Loucy (cell line): ENCODE results near the gene CCND1.

Experiments
- H2AFZ ChIP-seq: fragments of 200-600 bp; sonication (generic); 2 replicates; pipeline ENCODE4 v1.6.0; 2016; ENCODE audit warnings: antibody characterized with exemption, mild to moderate bottlenecking, low read length, moderate library complexity
- H3F3A ChIP-seq: fragments of 200-600 bp; 2 replicates; pipeline ENCODE4 v1.6.0; 2016; ENCODE audit warnings: antibody characterized with exemption, low read depth, mild to moderate bottlenecking
- H3K27me3 ChIP-seq: fragments of 200-600 bp; sonication (generic); 2 replicates; pipeline ENCODE4 v1.6.1; 2014; ENCODE audit warnings: low read length, mild to moderate bottlenecking; ENCODE audit not compliant: insufficient read depth, poor library complexity, severe bottlenecking
- H3K36me3 ChIP-seq: fragments of 200-600 bp; sonication (generic); 2 replicates; pipeline ENCODE4 v1.6.1; 2016; ENCODE audit warnings: low read length; ENCODE audit not compliant: insufficient read depth
- H3K4me1 ChIP-seq: fragments of 200-600 bp; sonication (generic); 2 replicates; pipeline ENCODE4 v1.5.1; 2014; ENCODE audit warnings: low read length, mild to moderate bottlenecking; ENCODE audit not compliant: insufficient read depth, poor library complexity, severe bottlenecking
- H3K4me2 ChIP-seq: fragments of 200-600 bp; sonication (generic); 2 replicates; pipeline ENCODE4 v1.6.0; 2014; ENCODE audit warnings: antibody characterized with exemption, low read length, low read depth, mild to moderate bottlenecking; ENCODE audit not compliant: poor library complexity, severe bottlenecking
- H3K4me3 ChIP-seq: fragments of 200-600 bp; sonication (generic); 2 replicates; pipeline ENCODE4 v1.5.1; 2014; ENCODE audit warnings: low read length, mild to moderate bottlenecking, mixed read lengths; ENCODE audit not compliant: poor library complexity, severe bottlenecking
- H3K79me2 ChIP-seq: fragments of 200-600 bp; sonication (generic); 2 replicates; pipeline ENCODE4 v1.6.1; 2014; ENCODE audit warnings: low read length; ENCODE audit not compliant: insufficient read depth
- H3K9ac ChIP-seq: fragments of 200-600 bp; sonication (generic); 2 replicates; pipeline ENCODE4 v1.6.0; 2014; ENCODE audit warnings: mild to moderate bottlenecking, low read depth, low read length, moderate library complexity; ENCODE audit not compliant: poor library complexity, severe bottlenecking
- H3K9me2 ChIP-seq: fragments of 200-600 bp; sonication (generic); replicated peaks from 2 replicates; pipeline ENCODE4 v1.6.1; 2016; ENCODE audit warnings: low read depth, low read length, mixed read lengths
- H3K9me3 ChIP-seq: fragments of 200-600 bp; sonication (generic); 2 replicates; pipeline ENCODE4 v1.6.1; 2014; ENCODE audit warnings: mild to moderate bottlenecking, antibody characterized with exemption, low read length, low read depth; ENCODE audit not compliant: insufficient read depth
- H4K20me1 ChIP-seq: fragments of 200-600 bp; sonication (generic); 2 replicates; pipeline ENCODE4 v1.6.0; 2014; ENCODE audit warnings: antibody characterized with exemption, low read length, mild to moderate bottlenecking; ENCODE audit not compliant: insufficient read depth, poor library complexity, severe bottlenecking
- EZH2phosphoT487 ChIP-seq: fragments of 200-600 bp; IDR thresholded peaks from 2 replicates; pipeline ENCODE4 v1.6.1; 2018; ENCODE audit warnings: antibody characterized with exemption, mild to moderate bottlenecking, moderate library complexity, borderline replicate concordance
- TF ChIP-seq, protein P1 (sequence below): fragments of 200-600 bp; sonication (generic); conservative IDR thresholded peaks from 2 replicates; pipeline ENCODE4 v1.5.1; 2014; ENCODE audit warnings: mild to moderate bottlenecking, antibody characterized with exemption, low read length

CCND1 gene

DNA sequence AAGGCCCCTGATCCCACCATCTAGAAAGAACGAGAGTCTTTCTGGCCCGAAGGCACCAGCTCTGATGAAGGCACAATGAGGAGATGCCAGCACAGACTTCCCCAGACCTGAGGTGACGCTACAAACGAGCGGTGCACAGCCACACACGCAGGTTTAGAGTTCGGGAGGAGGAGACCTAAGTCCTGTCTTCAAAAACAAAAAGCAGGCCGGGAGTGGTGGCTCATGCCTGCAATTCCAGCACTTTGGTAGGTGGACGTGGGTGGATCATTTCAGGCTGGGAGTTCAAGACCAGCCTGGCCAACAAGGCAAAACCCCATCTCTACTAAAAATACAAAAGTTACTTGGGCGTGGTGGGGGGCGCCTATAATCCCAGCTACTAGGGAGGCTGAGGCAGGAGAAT is 24.7 kb downstream of the CCND1 start:
- H4K20me1 ChIP-seq: no peaks in the 10 kb centered on the region
- H3K9me3 ChIP-seq: no peaks in the 10 kb centered on the region
- H3K27me3 ChIP-seq: no peaks in the 10 kb centered on the region
- TF ChIP-seq, protein P1, sequence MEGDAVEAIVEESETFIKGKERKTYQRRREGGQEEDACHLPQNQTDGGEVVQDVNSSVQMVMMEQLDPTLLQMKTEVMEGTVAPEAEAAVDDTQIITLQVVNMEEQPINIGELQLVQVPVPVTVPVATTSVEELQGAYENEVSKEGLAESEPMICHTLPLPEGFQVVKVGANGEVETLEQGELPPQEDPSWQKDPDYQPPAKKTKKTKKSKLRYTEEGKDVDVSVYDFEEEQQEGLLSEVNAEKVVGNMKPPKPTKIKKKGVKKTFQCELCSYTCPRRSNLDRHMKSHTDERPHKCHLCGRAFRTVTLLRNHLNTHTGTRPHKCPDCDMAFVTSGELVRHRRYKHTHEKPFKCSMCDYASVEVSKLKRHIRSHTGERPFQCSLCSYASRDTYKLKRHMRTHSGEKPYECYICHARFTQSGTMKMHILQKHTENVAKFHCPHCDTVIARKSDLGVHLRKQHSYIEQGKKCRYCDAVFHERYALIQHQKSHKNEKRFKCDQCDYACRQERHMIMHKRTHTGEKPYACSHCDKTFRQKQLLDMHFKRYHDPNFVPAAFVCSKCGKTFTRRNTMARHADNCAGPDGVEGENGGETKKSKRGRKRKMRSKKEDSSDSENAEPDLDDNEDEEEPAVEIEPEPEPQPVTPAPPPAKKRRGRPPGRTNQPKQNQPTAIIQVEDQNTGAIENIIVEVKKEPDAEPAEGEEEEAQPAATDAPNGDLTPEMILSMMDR: no peak
- no peak for TF ChIP-seq EZH2phosphoT487
- no peak overlapping the region for H2AFZ ChIP-seq
- no peaks in the 10 kb centered on the region for H3K79me2 ChIP-seq
- no peaks in the 10 kb centered on the region for H3K9me2 ChIP-seq
- H3K4me1 ChIP-seq: no peaks in the 10 kb centered on the region
- no peaks in the 10 kb centered on the region for H3F3A ChIP-seq
- H3K9ac ChIP-seq: no peak overlapping the region
- H3K36me3 ChIP-seq: no peaks in the 10 kb centered on the region; the same call in 1 of the 2 replicates
- H3K4me3 ChIP-seq: no peak overlapping the region
- H3K4me2 ChIP-seq: no peak overlapping the region

GRCh38 chr11:69666261-69666660 is 25.3 kb downstream of the CCND1 start:
- no peaks in the 10 kb centered on the region for H3K9me2 ChIP-seq
- no peak overlapping the region for H3K4me2 ChIP-seq
- H3K4me1 ChIP-seq: no peaks in the 10 kb centered on the region
- H3K4me3 ChIP-seq: no peak overlapping the region
- no peaks in the 10 kb centered on the region for H3K27me3 ChIP-seq
- H3K79me2 ChIP-seq: no peaks in the 10 kb centered on the region
- H3K9ac ChIP-seq: no peak overlapping the region
- no peaks in the 10 kb centered on the region for H4K20me1 ChIP-seq
- H3F3A ChIP-seq: no peaks in the 10 kb centered on the region
- H3K9me3 ChIP-seq: no peaks in the 10 kb centered on the region
- H3K36me3 ChIP-seq: no peaks in the 10 kb centered on the region; the same call in 1 of the 2 replicates
- no peak overlapping the region for H2AFZ ChIP-seq
- no peak for TF ChIP-seq EZH2phosphoT487
- TF ChIP-seq, protein P1: no peak

GRCh38 chr11:69666752-69667536 is 26.0 kb downstream of the CCND1 start:
- Histone ChIP-seq H3K9ac (no peak overlapping the region), H3K4me1 (no peaks in the 10 kb centered on the region), H3K4me3 (no peak overlapping the region), H3K9me2 (no peaks in the 10 kb centered on the region), H3K36me3 (no peaks in the 10 kb centered on the region; the same call in 1 of the 2 replicates), H4K20me1 (no peaks in the 10 kb centered on the region), H3K79me2 (no peaks in the 10 kb centered on the region), H2AFZ (no peak overlapping the region), H3K4me2 (no peak overlapping the region), H3F3A (no peaks in the 10 kb centered on the region), H3K27me3 (no peaks in the 10 kb centered on the region), H3K9me3 (no peaks in the 10 kb centered on the region)
- TF ChIP-seq, protein P1: no peak
- no peak for TF ChIP-seq EZH2phosphoT487
